ENCODE measurements around the gene RTN4R.

The RTN4R gene

GRCh38 chr22:20194681-20195593, 73.2 kb downstream of the RTN4R start:
- Mint-ChIP-seq H3K4me3 (no peak overlapping the region), H3K27me3 (ENCODE audit: low read depth) (peaks cover 15% of the 10 kb centered on the region), H3K36me3 (ENCODE audit: low read depth) (no peaks in the 10 kb centered on the region), H3K4me1 (peaks cover 15% of the 10 kb centered on the region), H3K27ac (no peak overlapping the region), H3K9me3 (no peaks in the 10 kb centered on the region)
- no peak for TF ChIP-seq CTCF (IDR thresholded peaks at IDR 0.05; ENCODE audit: unreplicated experiment in 3 of 3)

GRCh38 chr22:20193761-20194494, 74.2 kb downstream of the RTN4R start:
- H3K36me3 Mint-ChIP-seq (ENCODE audit: low read depth) = no peaks in the 10 kb centered on the region
- peaks cover 23% of the 10 kb centered on the region for H3K27me3 Mint-ChIP-seq (ENCODE audit: low read depth)

GRCh38 chr22:20192972-20193760, 75.0 kb downstream of the RTN4R start:
- Mint-ChIP-seq H3K27me3 (ENCODE audit: low read depth) (peaks cover 23% of the 10 kb centered on the region), H3K4me3 (no peak overlapping the region), H3K36me3 (ENCODE audit: low read depth) (no peaks in the 10 kb centered on the region), H3K9me3 (no peaks in the 10 kb centered on the region), H3K4me1 (peaks cover 9% of the 10 kb centered on the region), H3K27ac (no peak overlapping the region)
- TF ChIP-seq CTCF (IDR thresholded peaks at IDR 0.05; ENCODE audit: unreplicated experiment in 3 of 3) = no peak

More at GRCh38 chr22:20193761-20194494, 74.2 kb downstream of the RTN4R start:
- no peak for TF ChIP-seq CTCF (IDR thresholded peaks at IDR 0.05; ENCODE audit: unreplicated experiment in 3 of 3)
- Mint-ChIP-seq H3K4me1 (peaks cover 15% of the 10 kb centered on the region), H3K27ac (no peak overlapping the region), H3K4me3 (no peak overlapping the region), H3K9me3 (no peaks in the 10 kb centered on the region)

- peaks cover 19% of the 10 kb centered on the region for H3K27me3 Mint-ChIP-seq (ENCODE audit: low read depth)
- H3K4me1 Mint-ChIP-seq = peaks cover 5% of the 10 kb centered on the region
- H3K27ac Mint-ChIP-seq = no peak overlapping the region
- H3K9me3 Mint-ChIP-seq = no peaks in the 10 kb centered on the region
- H3K4me3 Mint-ChIP-seq = no peak overlapping the region
- TF ChIP-seq CTCF (IDR thresholded peaks at IDR 0.05; ENCODE audit: unreplicated experiment in 3 of 3) = no peak
- H3K36me3 Mint-ChIP-seq (ENCODE audit: low read depth) = no peaks in the 10 kb centered on the region
Observed at GRCh38 chr22:20192293-20192971, 75.7 kb downstream of the RTN4R start.

GRCh38 chr22:20191803-20192202, 76.3 kb downstream of the RTN4R start:
- H3K27ac Mint-ChIP-seq = no peak overlapping the region
- no peaks in the 10 kb centered on the region for H3K9me3 Mint-ChIP-seq
- no peaks in the 10 kb centered on the region for H3K36me3 Mint-ChIP-seq (ENCODE audit: low read depth)
- no peak overlapping the region for H3K4me3 Mint-ChIP-seq
- H3K27me3 Mint-ChIP-seq (ENCODE audit: low read depth) = peaks cover 19% of the 10 kb centered on the region
- H3K4me1 Mint-ChIP-seq = peaks cover 5% of the 10 kb centered on the region
- TF ChIP-seq CTCF (IDR thresholded peaks at IDR 0.05; ENCODE audit: unreplicated experiment in 3 of 3) = no peak
